Measurements from ENCODE around the gene SUPT20HL2.
"Not testable (repeated sequence)": the region's sequence is repeated elsewhere in the genome, so short reads cannot be mapped to it uniquely, and the experiment has no call there.

Gene SUPT20HL2

DNA sequence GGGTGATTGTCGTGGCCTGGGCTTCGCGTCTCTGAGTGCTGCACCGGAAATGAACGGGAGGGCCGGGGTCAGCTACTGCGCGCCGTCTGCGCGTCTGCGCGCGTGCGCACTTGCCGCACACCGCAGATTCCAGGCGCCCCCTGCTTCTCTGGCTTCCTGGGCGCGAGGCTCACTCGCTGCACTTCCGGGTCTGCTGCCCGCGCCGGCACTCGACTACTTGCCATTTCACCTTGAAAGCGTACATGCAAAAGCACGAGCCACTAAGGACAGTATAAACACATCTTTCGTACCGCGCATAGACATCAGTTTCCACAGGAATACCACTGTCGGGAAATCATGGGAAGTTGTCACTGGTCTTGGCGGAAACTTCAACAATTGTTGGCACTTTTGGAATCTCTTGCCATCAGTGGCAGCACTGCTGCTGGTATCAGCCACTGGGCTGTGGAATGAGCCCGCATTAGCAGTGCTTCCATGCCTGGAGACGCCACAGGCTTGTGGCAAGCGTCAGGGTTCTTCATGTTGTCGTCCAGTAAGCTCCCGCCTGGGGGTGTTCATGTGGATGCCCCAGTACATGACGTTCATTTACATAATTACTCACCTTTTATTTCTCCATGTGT lies at the start of gene SUPT20HL2:
TSS of gene SUPT20HL2 (minus strand) at position 51 of the 617 bp plus-strand sequence. CDS start 754 bp downstream, outside the sequence.
- no peak for DNase-seq (ENCODE audit: low read depth in 3 of 3)

DNA sequence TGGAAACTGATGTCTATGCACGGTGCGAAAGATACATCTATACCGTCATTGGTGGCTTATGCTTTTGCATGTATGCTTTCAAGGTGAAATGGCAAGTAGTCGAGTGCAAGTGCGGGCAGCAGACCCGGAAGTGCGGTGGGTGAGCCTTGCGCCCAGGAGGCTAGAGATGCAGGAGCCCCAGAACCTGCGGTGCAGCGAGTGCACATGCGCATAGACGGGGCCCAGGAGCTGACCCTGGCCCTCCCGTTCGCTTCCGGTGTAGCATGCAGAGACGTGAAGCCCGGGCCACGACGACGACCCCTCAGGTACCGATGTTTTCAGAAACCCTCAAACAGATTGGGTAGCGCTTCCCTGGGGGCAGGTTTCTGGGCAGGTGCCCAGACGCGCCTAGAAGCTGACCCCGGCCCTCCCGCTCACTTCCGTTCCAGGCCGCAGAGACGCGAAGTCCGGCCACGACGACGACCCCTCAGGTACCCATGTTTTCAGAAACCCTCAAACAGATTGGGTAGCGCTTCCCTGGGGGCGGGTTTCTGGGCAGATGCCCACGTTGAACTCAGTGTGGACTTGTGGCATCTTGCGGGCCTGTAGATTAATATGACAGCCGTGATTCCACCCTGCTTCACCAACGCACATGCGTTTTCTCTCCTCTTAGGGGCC lies 48.3 kb upstream of the SUPT20HL2 start:
- DNase-seq (ENCODE audit: low read depth in 3 of 3): not testable (repeated sequence)

DNA sequence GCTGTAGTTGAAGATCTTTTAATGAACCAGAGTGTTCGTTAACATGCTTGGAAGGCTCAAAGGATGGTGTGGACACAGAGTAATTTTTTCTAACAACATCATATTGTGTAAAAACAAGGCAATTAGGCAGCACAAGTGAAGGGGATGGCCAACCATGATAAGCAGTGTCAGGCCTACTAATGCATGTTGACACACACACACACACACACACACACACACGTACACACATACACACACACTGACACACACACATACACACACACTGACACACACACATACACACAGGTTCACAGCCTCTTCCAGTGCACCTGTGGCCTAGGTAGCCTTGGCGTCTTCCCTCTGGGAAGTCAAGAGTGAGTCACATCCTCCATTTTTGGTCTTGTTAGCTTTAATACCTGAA lies 46.4 kb upstream of the SUPT20HL2 start, which contains the start of gene SUPT20HL1:
TSS of gene SUPT20HL1 (plus strand) at position 368 of the 400 bp plus-strand sequence. CDS start 2,122 bp downstream, outside the sequence.
- no peak for DNase-seq (ENCODE audit: low read depth in 3 of 3)

DNA sequence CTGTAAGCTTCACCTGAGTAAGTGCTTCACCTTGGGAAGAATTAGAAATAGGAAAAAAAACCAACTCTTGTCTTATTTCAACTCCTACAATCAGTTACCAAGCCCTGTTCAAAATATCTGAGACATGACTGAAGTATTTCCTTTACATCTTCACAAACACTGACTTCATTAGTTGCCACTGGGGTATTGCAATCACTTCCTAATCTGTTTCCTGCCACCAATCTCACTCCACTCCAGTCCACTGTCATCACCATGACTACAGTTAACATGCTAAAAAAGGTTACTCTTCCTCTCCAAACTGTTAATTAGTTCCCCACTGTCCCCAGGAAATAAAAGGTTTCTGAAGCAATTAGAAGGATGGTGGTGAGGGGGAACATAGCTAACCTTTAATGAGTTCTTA lies 43.2 kb upstream of the SUPT20HL2 start:
- DNase-seq (ENCODE audit: low read depth in 3 of 3): no peak

DNA sequence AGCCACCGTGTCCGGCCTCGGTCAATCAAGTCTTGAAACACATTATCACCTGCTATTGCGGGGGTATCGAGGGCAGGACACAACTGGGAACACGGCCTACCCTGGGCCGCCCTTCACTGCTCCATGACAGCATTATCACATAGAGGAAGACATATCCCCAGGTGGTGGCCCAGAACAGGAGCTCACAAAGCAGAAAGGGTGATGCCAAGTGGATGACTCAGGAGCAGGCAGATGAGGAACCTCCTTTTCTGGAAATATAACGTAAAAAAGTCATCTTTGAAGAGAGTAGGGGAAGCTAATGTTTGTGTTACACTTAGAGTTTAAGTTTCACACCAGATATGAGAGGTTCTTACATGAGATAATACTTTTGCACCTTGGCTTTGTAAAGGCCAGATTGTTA lies 41.2 kb upstream of the SUPT20HL2 start:
- DNase-seq (ENCODE audit: low read depth in 3 of 3): no peak

DNA sequence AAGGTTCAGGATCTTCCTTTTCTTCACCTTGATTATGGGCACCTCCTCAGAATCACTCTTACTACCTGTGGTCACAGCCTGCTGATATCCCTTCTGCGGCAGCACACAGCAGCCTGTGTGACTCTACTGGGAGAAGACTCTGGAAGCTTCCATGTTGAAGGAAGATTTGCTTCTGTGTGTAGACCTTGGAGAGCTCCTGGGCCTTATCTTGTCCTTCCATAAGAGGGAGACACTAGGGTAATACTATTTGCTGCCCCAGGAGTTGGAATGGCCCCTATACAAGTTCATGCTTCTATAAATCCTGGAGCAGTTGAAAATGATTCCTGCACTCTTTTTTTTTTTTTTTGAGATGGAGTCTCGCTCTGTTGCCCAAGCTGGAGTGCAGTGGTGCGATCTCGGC lies 36.3 kb upstream of the SUPT20HL2 start:
- DNase-seq (ENCODE audit: low read depth in 3 of 3): no peak

DNA sequence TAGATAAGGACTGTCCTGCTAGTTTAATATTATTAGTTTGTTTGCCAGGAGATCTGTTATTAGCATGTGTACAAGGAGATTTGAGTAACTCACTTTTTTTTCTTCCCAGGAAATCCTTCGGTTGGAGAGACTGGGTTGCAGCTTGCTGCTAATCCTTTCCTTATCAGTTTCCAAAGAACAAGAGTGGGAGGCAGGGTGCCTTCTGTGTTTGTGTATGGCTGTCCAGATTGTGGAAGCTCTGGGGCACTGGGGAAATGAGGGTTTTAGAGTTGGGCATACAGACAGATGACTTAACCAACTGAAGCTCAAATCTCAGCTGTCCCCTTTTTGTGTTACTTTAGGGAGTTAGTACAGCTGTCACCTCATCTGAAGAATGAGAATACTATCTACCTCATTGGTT lies 34.0 kb upstream of the SUPT20HL2 start:
- no peak for DNase-seq (ENCODE audit: low read depth in 3 of 3)

DNA sequence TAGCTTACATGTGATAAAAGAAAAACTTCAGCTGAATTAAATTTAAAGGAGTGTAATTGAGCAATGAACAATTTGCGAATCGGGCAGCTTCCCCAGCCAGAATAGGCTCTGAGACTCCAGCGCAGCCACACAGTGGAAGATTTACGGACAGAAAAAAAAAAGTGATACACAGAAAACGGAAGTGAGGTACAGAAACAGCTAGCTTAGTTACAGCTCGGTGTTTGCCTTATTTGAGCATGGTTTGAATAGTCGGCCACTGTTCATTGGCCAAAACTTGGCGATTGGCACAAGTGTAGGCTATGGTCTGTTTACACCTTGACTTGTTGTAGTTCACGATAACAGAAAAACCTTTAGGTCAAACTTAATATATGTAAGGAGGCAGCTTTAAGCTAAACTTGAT lies 29.9 kb upstream of the SUPT20HL2 start:
- DNase-seq (ENCODE audit: low read depth in 3 of 3): no peak

DNA sequence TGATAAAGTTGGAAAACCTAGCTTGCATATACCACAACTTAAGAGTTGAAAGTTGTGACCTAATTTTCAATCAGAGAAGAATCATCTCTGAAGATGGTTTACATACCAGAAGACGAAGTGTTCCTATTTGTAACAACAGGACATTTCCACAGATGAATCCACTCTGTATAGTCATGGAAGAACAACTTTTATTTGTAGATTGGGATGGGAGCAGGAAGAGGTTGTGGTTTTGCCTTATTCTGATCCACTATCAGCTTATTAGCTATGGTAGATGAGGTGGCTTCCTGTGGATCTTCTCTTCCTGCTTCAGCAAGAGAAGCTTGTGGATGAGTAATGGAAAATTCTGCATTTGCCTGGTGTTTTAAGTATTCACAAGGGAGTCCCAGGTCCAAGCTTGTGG lies 27.9 kb upstream of the SUPT20HL2 start:
- DNase-seq (ENCODE audit: low read depth in 3 of 3): no peak

DNA sequence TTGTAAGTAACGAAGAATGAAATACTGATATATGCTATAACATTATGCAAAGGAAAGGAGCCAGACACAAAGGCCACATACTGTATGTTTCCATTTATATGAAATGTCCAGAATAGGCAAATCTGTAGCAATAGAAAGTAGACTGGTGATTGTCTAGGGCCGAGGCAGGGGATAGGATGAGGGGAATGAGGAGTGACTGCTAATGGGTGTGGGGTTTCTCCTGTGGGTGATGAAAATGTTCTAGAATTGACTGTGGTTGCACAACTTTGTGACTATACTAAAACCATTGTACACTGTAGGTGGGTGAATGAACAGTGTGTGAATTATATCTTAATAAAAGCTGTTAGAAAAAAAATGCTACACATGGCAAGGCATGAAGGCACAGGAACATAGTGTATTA lies 26.6 kb upstream of the SUPT20HL2 start:
- no peak for DNase-seq (ENCODE audit: low read depth in 3 of 3)

DNA sequence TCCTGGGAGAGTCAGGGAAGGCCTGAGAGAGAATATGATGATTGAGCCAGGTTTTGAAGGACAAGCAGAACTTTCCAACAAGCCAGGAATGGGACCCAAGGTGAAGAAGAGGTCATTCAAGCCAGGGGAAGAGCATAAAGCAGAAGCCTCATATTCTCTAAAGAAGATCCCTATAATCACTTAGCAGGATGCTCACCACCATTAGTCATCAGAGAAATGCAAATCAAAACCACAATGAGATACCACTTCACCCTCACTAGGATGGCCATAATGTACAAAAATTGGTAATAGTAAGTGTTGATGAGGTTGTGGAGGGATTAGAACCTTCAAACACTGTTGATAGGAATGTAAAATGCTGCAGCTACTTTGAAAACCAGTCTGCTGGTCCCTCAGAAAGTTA lies 26.0 kb upstream of the SUPT20HL2 start:
- DNase-seq (ENCODE audit: low read depth in 3 of 3): no peak

DNA sequence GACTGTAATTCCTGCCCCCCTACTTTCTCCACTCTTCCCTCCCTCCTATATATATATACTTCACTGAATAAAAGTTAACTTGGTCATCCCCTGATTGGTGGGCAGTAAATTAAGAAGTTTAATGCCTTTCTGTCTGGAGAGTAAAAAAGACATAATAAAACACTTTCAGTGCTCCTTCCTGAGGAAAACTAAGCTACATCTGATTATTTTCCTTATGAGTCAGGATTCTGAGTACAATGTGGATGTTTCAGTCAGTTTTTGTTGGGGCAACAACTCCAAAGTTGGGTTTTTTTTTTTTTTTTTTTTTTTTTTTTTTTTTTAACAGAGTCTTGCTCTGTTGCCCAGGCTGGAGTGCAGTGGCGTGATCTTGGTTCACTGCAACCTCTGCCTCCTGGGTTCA lies 22.0 kb upstream of the SUPT20HL2 start:
- no peak for DNase-seq (ENCODE audit: low read depth in 3 of 3)

DNA sequence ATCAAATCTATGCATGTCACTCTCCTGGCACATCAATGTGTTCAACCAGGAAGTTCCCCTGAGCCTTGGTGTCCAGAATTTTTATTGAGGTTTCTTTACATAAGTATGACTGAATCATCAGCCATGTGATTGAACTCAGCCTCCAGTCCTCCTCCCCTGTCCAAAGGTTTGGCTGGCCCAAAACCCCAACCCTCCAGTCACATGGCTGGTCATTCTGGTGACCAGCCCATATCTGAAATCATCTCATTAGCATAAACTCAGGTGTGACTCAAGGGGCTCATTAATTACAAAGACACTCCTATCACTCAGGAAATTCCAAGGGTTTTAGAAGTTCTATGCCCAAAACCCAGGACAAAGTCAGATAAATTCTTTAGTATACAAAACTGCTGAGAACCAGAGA lies 20.6 kb upstream of the SUPT20HL2 start:
- no peak for DNase-seq (ENCODE audit: low read depth in 3 of 3)

DNA sequence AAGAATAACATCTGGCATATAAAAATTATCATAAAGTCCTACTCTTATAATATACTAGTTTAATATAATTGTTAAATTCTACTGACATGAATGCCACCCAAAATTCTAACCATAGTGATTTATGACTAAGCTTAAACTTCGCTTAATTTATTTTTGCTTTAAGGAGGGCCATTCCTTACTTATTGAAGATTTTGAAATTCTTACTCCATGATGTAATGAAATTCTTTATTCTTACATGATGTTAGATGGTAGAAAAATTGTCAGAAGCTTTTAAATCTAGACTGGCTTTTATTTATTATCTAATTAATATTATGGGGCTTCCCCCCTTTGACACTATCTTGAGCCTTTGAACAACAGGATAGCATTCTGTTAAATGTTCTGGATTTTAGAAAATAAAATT lies 19.5 kb upstream of the SUPT20HL2 start:
- no peak for DNase-seq (ENCODE audit: low read depth in 3 of 3)

DNA sequence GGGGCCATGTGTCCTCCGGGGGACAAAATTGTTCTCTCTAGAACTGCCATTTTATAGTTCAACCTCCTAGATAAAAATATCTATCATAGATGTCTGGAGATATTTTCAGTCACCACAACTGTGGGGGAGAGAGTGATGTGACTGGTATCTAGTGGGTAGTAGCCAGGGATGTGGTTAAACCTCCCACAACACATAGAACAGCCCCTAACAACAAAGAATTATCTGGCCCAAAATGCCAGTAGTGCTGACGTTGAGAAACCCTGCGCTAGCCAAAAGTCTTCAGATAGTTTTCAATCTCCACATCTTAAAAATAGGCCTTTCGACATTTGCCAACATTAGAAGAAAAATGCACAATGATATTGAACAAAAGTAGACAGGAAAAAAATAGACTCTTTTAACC lies 19.0 kb upstream of the SUPT20HL2 start:
- no peak for DNase-seq (ENCODE audit: low read depth in 3 of 3)

DNA sequence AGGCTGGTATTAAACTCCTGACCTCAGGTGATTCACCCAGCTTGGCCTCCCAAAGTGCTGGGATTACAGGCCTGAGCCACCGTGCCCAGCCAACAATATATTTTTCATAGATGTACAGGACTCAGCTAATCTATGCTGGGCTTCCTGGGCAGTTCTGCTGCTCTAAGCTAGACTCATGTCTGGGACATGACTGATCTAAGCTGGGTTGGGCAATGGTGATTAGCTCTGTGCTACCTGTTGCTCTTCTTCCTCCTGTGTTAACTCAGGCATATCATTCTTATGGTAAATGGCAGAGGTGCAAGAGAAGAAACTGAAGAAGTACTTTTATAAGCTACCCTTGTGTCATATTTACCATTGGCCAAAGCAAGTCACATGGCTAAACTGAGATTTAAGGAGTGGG lies 11.4 kb upstream of the SUPT20HL2 start:
- DNase-seq (ENCODE audit: low read depth in 3 of 3): no peak

DNA sequence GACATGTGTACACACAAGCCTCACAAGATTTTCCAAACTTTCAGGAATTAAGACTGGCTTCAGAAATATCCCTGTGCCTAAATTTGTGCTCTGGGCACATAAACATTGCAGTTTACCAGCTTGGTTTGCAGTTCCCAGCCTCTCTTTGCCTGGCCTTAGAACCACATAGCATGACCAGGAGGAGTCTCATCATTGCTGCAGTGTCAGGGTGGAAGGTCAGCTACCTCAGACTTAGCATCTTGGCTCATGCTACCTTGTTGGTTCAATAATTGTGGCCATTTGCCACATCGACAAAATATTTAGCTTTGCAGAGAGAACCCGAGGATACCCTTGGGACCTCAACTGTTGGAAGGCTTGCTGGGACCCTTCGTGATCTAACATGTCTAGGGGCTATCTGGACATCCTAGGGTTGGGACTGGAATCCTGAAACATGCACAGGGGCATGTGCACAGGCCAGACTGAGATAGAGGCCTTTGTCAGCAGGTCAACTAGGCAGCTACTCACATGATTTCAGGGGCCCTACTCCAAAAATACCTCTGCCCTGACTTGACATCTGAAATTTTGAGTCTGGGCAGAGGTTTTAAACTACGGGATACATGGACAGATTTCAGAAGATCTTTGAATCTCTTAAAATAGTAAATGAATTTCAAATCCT lies 8.0 kb upstream of the SUPT20HL2 start:
- no peak for DNase-seq (ENCODE audit: low read depth in 3 of 3)

DNA sequence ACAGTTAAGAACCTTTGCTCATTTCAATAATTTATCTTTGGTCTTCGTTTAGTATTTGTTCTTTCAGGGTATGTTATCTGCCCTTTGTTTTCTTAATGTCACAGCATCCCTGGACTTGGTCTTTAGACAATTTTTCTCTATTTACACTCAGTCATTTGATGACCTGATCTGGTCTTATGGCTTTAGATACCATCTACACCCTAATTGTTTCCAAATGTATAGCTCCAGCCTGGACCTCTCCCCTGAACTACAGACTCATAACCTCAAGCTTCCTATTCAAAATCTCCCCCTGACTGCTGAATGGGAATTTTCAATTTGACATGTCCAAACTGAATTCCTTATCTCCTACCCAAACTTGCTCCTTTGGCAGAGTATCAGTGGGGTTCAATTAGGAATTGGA lies 3.7 kb upstream of the SUPT20HL2 start:
- no peak for DNase-seq (ENCODE audit: low read depth in 3 of 3)

DNA sequence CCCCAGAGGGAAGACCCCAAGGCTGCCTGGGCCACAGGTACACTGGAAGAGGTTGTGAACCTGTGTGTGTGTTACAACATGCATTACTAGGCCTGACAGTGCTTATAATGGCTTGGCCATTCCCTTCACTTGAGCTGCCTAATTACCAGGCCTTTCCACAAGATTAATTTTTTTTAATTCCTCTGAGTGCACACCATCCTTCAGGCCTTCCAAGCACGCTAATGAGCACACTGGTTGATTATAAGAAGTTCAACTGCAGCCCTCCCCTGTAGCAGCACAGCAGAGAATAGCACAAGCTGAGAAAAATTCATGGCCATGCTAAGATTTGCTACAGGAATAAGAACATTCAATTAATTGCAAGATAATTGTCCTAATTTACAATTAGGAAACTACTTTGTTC lies 2.2 kb upstream of the SUPT20HL2 start:
- no peak for DNase-seq (ENCODE audit: low read depth in 3 of 3)

DNA sequence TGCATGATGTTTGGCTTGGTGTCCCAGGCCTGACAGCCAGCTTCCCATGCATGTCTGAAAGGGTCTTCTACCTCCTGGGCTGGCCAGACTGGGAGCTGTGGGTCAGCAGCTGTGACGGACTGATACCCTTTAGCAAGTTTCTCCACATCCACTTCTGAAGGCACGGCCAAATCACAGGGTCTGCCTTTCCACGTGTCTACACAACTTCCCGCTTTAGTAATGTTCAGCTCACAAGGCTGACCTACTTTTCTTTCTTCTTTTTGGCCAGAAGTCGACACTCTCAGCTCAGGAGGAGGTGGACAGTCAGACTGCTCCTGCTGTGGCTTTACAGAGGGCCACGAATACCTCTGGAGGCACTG lies 1.6 kb downstream of the SUPT20HL2 start:
- not testable (repeated sequence) for DNase-seq (ENCODE audit: low read depth in 3 of 3)

DNA sequence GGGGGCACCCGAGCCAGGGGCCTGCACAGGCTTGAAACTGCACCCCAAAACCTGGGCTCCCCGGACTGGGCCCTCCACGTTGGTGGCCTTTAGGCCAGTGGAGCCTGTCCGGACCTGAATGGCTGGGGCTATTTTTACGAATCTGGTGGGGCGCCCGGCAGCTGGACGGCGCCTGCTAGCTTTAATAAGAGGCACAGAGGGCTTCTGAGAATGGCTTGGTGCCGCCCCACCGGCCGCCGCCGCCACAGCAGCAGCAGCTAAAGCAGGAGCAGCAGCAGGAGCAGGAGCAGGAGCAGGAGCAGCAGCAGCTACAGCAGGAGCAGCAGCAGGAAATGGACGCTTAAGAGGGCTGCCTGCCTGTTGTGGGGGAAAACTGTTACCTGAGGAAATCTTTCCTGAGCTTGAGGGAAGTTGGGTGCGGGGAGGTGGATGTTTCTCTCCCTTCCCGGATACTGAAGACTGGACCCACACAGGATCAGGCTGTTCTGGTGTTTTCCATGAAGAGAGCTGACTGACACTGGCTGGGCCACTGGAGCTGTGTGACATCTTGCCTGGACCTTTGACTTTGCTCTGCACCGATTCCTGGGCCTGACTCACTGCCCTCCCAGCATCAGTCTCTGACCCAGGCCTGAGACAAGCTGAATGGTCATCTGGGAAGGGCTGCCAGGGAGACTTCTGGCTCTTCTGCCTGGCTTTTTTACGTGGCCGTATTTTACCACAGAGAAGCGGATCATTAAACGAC lies 2.2 kb downstream of the SUPT20HL2 start:
- DNase-seq (ENCODE audit: low read depth in 3 of 3): not testable (repeated sequence)

DNA sequence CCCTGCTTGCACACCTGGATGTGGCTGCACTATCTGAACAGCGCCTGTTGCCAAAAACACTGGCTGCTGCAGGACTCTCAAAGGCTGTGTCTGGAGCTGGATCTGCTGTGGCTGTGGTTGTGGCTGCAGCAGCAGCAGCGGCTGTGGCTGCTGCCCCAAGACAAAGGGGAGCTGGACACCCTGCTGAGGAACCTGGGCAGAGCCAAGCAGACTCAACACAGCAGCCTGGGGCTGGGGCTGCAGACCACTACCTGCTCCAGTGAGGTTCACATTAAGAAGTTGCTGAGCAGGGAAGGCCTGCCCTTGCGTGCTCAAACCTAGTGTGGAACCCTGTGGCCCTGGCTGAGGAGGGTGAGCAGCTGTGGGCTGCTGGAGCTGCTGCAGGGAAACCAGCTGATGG lies 3.0 kb downstream of the SUPT20HL2 start:
- not testable (repeated sequence) for DNase-seq (ENCODE audit: low read depth in 3 of 3)
